ENCODE results near the gene CCDC107.

DNA sequence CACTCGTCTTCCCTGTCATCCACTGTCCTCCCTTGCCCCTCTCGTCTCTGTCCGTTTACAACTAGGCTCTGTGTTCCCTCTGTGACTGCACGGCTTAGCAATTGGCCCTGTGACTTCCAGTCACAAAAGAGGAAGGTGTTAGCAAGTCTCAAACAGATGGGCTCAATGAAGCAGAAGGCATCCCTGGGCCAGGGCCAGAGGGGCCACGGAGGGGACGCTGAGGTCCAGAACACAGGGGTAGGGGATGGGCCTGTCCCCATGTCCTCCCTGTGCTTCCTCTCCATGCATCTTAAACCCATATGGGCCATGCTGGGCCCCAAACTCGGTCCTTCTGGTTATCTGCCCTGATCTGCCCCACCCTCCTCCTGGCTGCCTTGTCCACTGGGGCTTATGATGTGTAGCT, 39.8 kb upstream of the CCDC107 start, which contains the start of gene CD72:
- no peak for TF ChIP-seq POLR2A (IDR thresholded peaks at IDR 0.05)
- TF ChIP-seq, protein P1, sequence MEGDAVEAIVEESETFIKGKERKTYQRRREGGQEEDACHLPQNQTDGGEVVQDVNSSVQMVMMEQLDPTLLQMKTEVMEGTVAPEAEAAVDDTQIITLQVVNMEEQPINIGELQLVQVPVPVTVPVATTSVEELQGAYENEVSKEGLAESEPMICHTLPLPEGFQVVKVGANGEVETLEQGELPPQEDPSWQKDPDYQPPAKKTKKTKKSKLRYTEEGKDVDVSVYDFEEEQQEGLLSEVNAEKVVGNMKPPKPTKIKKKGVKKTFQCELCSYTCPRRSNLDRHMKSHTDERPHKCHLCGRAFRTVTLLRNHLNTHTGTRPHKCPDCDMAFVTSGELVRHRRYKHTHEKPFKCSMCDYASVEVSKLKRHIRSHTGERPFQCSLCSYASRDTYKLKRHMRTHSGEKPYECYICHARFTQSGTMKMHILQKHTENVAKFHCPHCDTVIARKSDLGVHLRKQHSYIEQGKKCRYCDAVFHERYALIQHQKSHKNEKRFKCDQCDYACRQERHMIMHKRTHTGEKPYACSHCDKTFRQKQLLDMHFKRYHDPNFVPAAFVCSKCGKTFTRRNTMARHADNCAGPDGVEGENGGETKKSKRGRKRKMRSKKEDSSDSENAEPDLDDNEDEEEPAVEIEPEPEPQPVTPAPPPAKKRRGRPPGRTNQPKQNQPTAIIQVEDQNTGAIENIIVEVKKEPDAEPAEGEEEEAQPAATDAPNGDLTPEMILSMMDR (IDR thresholded peaks at IDR 0.05): no peak

Measured in adrenal gland (tissue), 5 donors.